Ishikawa (cell line): Measurements from ENCODE around the gene LRRC75B.
A peak's percentile ranks its signal among the peaks of the same experiment; 100 is the strongest.

Experiments used
- CEBPB ChIP-seq: IDR thresholded peaks from 2 replicates; pipeline ENCODE4 v1.6.1; 2012
- CREB1 ChIP-seq: IDR thresholded peaks from 2 replicates; pipeline ENCODE4 v1.6.1; 2012; ENCODE audit warnings: low read depth
- EGR1 ChIP-seq: IDR thresholded peaks from 2 replicates; pipeline ENCODE4 v1.6.1; 2012
- EP300 ChIP-seq: IDR thresholded peaks from 2 replicates; pipeline ENCODE4 v1.6.1; 2012; ENCODE audit warnings: borderline replicate concordance
- FOXM1 ChIP-seq: IDR thresholded peaks from 2 replicates; pipeline ENCODE4 v1.6.1; 2012; ENCODE audit warnings: low read depth, borderline replicate concordance
- NFIC ChIP-seq: IDR thresholded peaks from 2 replicates; pipeline ENCODE4 v1.6.1; 2012
- RAD21 ChIP-seq: IDR thresholded peaks from 2 replicates; pipeline ENCODE4 v1.6.1; 2012; ENCODE audit warnings: low read depth
- TAF1 ChIP-seq: IDR thresholded peaks from 2 replicates; pipeline ENCODE4 v1.6.1; 2012; ENCODE audit warnings: low read depth, mild to moderate bottlenecking
- TCF12 ChIP-seq: IDR thresholded peaks from 2 replicates; pipeline ENCODE4 v1.6.1; 2012; ENCODE audit warnings: low read depth
- TEAD4 ChIP-seq: IDR thresholded peaks from 2 replicates; pipeline ENCODE4 v1.6.1; 2012
- YY1 ChIP-seq: IDR thresholded peaks from 2 replicates; pipeline ENCODE4 v1.6.1; 2012; ENCODE audit warnings: low read depth
- ZBTB7A ChIP-seq: IDR thresholded peaks from 2 replicates; pipeline ENCODE4 v1.6.1; 2012; ENCODE audit warnings: low read depth
- TF ChIP-seq, protein P1 (sequence below): IDR thresholded peaks from 2 replicates; pipeline ENCODE4 v1.6.1; 2012
- TF ChIP-seq, protein P2 (sequence below): IDR thresholded peaks from 2 replicates; pipeline ENCODE4 v1.6.1; 2012
- TF ChIP-seq, protein P3 (sequence below): IDR thresholded peaks from 2 replicates; pipeline ENCODE4 v1.6.1; 2012; ENCODE audit warnings: low read depth, mild to moderate bottlenecking

The LRRC75B gene

DNA sequence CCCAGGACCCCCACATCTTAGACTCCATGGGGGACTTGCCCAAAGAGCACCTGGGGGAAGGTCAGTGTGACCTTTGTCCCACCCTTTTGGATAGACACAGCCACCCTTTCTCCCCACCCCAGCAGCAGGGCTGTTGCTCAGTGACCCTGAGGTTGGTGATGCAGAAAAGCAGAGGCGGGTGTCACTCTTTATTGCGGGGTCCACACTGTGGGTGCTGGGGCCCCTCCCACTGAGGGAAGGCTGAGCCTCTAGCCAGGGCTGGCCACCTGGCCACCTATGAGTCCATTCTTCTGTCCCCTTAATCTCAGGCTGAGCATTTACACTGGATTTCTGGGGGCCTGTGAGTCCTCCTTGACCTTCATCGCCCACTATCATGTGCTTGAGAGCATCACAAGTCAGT is 7.4 kb downstream of the LRRC75B start:
- no peak for TF ChIP-seq CREB1
- no peak for TF ChIP-seq NFIC

DNA sequence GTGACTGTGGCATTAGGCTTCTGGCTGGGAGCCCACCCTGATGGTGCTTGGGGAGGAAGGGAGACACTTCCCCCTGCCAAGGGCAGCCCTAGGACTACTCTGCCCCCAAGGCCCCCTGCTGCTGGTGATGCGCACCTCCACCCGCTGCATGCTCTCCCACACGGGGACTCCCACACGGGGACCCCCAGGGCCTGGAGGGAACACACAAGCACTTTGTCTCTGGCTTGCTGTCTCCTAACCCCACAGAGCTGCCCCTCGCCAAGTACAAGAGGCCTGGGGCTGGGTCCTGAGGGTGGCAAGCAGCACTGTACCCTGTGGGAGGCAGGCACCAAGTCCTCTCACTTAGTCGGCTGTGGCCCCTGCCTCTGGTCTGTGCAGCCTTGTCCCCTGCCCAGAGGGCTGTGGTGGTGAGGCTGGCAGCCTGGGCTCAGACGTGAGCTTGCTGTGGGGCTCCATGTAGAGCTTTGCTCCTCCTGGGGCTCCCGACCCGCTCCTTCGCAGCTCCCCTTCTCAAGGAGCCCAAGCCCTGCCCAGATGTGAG is 7.9 kb downstream of the LRRC75B start:
- no peak for TF ChIP-seq RAD21
- TF ChIP-seq TEAD4, result no peak
- TF ChIP-seq FOXM1, result no peak
- no peak for TF ChIP-seq TCF12
- no peak for TF ChIP-seq YY1

DNA sequence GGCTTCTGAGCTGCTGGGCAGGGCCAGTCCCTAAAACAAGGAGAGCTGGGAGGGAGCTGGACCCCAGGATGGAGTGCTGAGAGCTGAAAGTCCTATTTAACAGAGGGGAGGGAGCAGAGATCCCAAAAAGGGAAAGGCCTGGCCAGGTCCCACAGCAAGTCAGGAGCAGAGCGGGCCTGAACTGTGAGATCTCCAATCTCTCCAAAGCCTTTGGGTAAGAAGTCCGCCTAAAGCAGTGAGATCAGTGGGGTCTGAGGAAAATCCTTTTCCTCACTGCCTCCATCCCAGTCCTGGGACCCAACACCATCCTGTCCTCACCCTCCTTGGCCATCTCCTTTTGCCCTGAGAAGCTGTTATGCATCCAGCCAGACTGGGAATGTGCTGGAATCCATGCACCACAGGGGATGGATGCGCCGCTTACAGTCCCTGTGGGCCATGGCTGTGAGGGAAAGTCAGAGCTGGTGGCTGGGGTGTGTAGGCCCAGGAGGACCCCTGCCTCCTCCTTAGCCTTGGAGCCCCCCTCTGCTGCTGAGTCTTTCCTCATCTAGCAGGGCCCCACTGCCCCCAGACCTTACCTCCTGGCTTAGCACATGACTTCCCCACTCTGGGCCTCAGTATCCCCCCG is 8.6 kb downstream of the LRRC75B start:
- TF ChIP-seq RAD21, result no peak
- no peak for TF ChIP-seq TCF12
- TF ChIP-seq TAF1, result no peak
- TF ChIP-seq, protein P1, sequence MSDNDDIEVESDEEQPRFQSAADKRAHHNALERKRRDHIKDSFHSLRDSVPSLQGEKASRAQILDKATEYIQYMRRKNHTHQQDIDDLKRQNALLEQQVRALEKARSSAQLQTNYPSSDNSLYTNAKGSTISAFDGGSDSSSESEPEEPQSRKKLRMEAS, result no peak
- no peak for TF ChIP-seq EP300
- TF ChIP-seq, protein P2, sequence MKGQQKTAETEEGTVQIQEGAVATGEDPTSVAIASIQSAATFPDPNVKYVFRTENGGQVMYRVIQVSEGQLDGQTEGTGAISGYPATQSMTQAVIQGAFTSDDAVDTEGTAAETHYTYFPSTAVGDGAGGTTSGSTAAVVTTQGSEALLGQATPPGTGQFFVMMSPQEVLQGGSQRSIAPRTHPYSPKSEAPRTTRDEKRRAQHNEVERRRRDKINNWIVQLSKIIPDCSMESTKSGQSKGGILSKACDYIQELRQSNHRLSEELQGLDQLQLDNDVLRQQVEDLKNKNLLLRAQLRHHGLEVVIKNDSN, result no peak
- no peak for TF ChIP-seq CREB1
- TF ChIP-seq NFIC, result no peak
- TF ChIP-seq TEAD4, result no peak
- no peak for TF ChIP-seq CEBPB
- no peak for TF ChIP-seq YY1

DNA sequence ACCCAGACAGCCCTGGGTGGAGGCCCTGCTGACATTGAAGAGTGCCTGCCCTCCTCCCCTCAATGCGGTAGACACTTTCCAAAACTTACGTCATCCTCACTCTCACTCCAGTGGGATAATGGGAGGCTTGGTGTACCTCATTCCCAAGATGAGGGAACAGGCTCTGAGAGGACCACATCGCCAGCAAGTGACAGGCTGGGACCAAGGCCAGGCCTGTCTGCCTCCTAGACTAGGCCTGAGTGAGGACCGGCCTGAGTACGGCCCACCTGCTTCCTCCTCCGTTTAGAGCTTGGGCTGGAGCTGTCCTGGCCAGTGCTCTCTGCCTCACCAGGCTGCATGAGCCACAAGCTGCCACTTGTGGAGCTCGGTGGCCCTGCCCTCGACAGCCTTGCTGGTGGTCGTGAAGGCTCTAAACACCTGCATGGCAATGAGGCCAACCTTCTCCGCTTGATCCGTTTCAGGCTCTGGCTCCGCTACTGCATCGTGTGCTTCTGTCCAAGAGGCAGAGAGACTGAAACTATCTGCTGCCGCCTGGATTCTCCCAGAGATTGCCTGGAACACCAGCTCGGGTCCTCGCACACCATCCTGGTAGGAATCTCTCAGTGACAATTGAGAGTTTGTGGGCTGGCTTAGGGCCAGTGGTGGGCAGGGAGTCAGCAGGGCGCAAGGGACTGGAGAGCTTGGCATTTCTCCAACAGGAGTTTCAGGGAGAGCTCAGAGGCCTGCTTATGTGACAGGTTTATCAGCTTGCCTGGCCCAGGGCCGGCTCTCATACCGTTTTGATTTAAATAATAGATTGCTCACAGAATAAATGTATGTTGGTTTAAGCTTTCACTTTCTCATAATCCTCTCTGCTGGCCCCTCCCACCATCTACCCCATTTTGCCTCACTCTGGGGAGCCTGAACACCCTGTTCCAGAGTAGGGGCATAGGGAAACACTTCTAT is 9.4 kb downstream of the LRRC75B start:
- TF ChIP-seq YY1 (no peak), TCF12 (no peak), NFIC (peak; percentile 90)

DNA sequence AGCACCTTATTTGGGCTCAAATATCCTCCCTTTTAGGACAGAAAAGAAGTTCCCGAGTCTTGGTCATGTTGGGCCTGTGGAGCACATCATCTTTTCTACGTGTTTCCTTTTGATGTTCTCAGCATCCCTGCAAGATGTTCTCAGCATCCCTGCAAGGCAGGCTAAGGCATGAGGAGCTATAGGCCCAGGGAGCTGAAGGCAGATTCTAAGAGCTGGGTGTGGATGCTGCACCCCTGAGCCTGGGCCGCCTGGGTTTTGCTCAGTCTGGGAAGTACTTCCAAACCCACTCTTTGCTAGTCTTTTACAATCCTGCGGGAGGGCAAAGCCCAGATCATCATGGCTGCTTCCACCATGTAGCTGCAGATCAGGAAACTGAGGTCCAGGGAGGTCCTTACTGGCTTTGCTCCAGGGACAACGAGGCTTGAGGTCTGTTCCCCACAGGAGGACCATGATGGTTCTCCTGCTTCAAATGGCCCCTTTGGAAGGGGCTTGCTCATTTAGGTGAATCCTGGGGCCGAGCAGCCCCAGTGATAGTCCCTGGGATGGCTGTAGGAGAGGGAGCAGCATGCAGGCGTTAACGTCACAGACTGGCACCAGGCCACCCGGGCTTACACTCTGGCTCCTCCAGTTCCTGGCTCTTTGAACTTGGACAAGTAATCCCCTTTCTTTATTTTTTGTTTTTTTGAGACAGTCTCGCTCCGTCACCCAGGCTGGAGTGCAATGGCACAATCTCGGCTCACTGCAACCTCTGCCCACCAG is 10.6 kb downstream of the LRRC75B start:
- TF ChIP-seq NFIC (no peak), YY1 (no peak), FOXM1 (no peak), EP300 (no peak), EGR1 (no peak), CEBPB (no peak), ZBTB7A (no peak), TEAD4 (no peak), RAD21 (no peak), TCF12 (no peak), CREB1 (no peak), TAF1 (no peak)
- TF ChIP-seq, protein P1, result no peak
- TF ChIP-seq, protein P3, sequence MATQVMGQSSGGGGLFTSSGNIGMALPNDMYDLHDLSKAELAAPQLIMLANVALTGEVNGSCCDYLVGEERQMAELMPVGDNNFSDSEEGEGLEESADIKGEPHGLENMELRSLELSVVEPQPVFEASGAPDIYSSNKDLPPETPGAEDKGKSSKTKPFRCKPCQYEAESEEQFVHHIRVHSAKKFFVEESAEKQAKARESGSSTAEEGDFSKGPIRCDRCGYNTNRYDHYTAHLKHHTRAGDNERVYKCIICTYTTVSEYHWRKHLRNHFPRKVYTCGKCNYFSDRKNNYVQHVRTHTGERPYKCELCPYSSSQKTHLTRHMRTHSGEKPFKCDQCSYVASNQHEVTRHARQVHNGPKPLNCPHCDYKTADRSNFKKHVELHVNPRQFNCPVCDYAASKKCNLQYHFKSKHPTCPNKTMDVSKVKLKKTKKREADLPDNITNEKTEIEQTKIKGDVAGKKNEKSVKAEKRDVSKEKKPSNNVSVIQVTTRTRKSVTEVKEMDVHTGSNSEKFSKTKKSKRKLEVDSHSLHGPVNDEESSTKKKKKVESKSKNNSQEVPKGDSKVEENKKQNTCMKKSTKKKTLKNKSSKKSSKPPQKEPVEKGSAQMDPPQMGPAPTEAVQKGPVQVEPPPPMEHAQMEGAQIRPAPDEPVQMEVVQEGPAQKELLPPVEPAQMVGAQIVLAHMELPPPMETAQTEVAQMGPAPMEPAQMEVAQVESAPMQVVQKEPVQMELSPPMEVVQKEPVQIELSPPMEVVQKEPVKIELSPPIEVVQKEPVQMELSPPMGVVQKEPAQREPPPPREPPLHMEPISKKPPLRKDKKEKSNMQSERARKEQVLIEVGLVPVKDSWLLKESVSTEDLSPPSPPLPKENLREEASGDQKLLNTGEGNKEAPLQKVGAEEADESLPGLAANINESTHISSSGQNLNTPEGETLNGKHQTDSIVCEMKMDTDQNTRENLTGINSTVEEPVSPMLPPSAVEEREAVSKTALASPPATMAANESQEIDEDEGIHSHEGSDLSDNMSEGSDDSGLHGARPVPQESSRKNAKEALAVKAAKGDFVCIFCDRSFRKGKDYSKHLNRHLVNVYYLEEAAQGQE, result no peak
- TF ChIP-seq, protein P2, result no peak

DNA sequence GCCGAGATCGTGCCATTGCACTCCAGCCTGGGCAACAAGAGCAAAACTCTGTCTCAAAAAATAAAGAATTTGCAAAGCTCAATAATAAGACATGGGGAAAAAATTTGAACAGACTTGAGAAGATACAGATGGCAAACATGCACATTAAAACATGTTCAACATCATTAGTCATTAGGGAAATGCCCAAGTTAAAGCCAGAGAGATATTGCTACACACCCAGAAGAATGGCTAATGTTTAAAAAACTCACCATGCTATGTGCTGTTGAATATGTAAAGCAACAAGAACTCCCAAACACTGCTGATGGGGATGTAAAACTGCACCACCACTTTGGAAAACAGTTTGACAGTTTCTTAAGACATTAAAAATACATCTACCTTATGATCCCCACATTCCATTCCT is 12.6 kb downstream of the LRRC75B start:
- TF ChIP-seq, protein P2, result no peak
- TF ChIP-seq CEBPB (no peak), FOXM1 (no peak), ZBTB7A (no peak), TCF12 (no peak), YY1 (no peak), CREB1 (no peak), EP300 (no peak), TEAD4 (no peak), RAD21 (no peak), NFIC (no peak), TAF1 (no peak)
- TF ChIP-seq, protein P3, result no peak
- TF ChIP-seq, protein P1, result no peak
